A673 (cell line): Measurements from ENCODE around the gene NAT9. TPM values are rescaled to one million over a fixed set of nuclear protein-coding genes. Genes with fewer than 3 reads are reported as not detected.

Source experiments
- BruUV-seq: library from RNA; stranded (reverse); fragments of 400-500 nt; replicated peaks from 2 replicates; lab custom pipeline; 2021; lab: Mats Ljungman, UMichigan
- CTCF ChIA-PET: fragments of 300-600 bp; sonication (Branson Sonifier 250); formaldehyde crosslinking; loops from one replicate; lab custom pipeline; 2022; ENCODE audit warnings: antibody characterized with exemption; lab: Charles Lee
- POLR2A ChIA-PET: fragments of 300-600 bp; sonication (Branson Sonifier 250); formaldehyde crosslinking; loops from one replicate; lab custom pipeline; 2022; ENCODE audit warnings: antibody characterized with exemption; ENCODE audit not compliant: low non-redundant PET; lab: Charles Lee
- DNase-seq: peaks from one replicate; pipeline ENCODE4 v3.0.0-alpha.2; 2015; ENCODE audit warnings: low spot score
- H3K27ac ChIP-seq: fragments of 200-600 bp; sonication (generic); 2 replicates; pipeline ENCODE4 v1.5.1; 2016; ENCODE audit warnings: mixed run types, low read depth, mild to moderate bottlenecking, mixed read lengths, antibody characterized with exemption, low read length; ENCODE audit not compliant: poor library complexity, severe bottlenecking
- H3K27me3 ChIP-seq: fragments of 200-600 bp; sonication (generic); replicated peaks from 2 replicates; pipeline ENCODE4 v1.6.1; 2017; ENCODE audit warnings: mixed run types, low read depth, mild to moderate bottlenecking, mixed read lengths, antibody characterized with exemption, low read length; ENCODE audit not compliant: insufficient read depth, poor library complexity
- H3K36me3 ChIP-seq: fragments of 200-600 bp; sonication (generic); 2 replicates; pipeline ENCODE4 v1.6.1; 2016; ENCODE audit warnings: mixed run types, mild to moderate bottlenecking, mixed read lengths, antibody characterized with exemption, low read length; ENCODE audit not compliant: insufficient read depth, poor library complexity, severe bottlenecking
- H3K4me1 ChIP-seq: fragments of 200-600 bp; sonication (generic); 2 replicates; pipeline ENCODE4 v1.6.1; 2017; ENCODE audit warnings: mixed run types, mild to moderate bottlenecking, mixed read lengths, antibody characterized with exemption, low read length; ENCODE audit not compliant: insufficient read depth, poor library complexity, severe bottlenecking
- H3K4me3 ChIP-seq: fragments of 200-600 bp; sonication (generic); 2 replicates; pipeline ENCODE4 v1.5.1; 2016; ENCODE audit warnings: low read depth, mixed run types, mild to moderate bottlenecking, mixed read lengths, low read length; ENCODE audit not compliant: poor library complexity, severe bottlenecking
- H3K9me3 ChIP-seq: fragments of 200-600 bp; sonication (generic); 2 replicates; pipeline ENCODE4 v1.6.1; 2016; ENCODE audit warnings: mixed run types, low read depth, mild to moderate bottlenecking, mixed read lengths, antibody characterized with exemption, low read length; ENCODE audit not compliant: poor library complexity, severe bottlenecking
- EZH2 ChIP-seq: fragments of 200-600 bp; sonication (generic); IDR thresholded peaks from 2 replicates; pipeline ENCODE4 v1.6.1; 2017; ENCODE audit warnings: borderline replicate concordance, low read depth, mild to moderate bottlenecking, mixed read lengths, antibody characterized with exemption, low read length; ENCODE audit not compliant: poor library complexity, severe bottlenecking
- intact Hi-C: fragments of 100-400 bp; cut with micrococcal nuclease; formaldehyde crosslinking; loops from one replicate; pipeline ENCODE4 v1.10.0; 2022; ENCODE audit not compliant: unreplicated experiment
- total RNA-seq: library from RNA; stranded (reverse); gene quantifications from 2 replicates; pipeline ENCODE4 v1.2.3, GENCODE V29; 2021
- TF ChIP-seq, protein P1 (sequence below): fragments of 300-800, 200-600 bp; sonication (generic); conservative IDR thresholded peaks from 2 replicates; pipeline ENCODE4 v1.5.1; 2017; ENCODE audit warnings: low read depth, mild to moderate bottlenecking, antibody characterized with exemption, low read length, moderate library complexity, mixed read lengths

NAT9 gene
- total RNA-seq, 1 experiment from 2014 or later = 60.6 TPM

DNA sequence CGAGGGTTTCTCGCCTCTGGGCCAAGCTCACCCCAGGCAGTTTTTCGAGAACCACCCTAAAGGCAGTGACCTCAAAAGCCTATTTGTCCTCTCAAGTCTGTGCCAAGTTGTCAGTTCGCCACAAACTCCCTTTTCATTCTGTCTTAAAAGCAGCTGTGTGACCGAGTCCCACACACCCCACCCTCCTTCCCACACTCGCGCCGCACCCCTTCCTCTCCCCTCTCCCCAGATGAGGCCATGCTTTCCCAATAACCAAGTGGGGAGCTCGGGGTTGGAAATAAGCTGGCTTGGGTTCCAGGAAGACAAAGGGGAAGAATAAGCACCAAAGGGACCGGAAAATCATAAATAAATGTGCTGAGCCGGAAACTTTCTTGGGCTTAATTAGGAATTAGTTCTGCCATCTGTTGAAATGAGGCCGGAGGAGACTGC lies 46.8 kb upstream of the NAT9 start:
- CTCF ChIA-PET = interaction anchor here (0.7 to 1.6 kb wide), 5 partner anchors 20 to 50 kb away, joined by 4 to 12 read pairs (median 5); partner anchors contain the start of gene GRIN2C
- intact Hi-C loops = loop anchor here (5.0 kb wide), 1 partner anchor 39 kb away; no protein-coding TSS in a partner anchor
- Histone ChIP-seq H3K4me3 (no peak overlapping the region), H3K36me3 (peaks cover 3% of the 10 kb centered on the region), H3K27ac (peak overlapping the region; percentile 94), H3K4me1 (peaks cover 65% of the 10 kb centered on the region), H3K9me3 (no peaks in the 10 kb centered on the region), H3K27me3 (no peaks in the 10 kb centered on the region)
- TF ChIP-seq, protein P1, sequence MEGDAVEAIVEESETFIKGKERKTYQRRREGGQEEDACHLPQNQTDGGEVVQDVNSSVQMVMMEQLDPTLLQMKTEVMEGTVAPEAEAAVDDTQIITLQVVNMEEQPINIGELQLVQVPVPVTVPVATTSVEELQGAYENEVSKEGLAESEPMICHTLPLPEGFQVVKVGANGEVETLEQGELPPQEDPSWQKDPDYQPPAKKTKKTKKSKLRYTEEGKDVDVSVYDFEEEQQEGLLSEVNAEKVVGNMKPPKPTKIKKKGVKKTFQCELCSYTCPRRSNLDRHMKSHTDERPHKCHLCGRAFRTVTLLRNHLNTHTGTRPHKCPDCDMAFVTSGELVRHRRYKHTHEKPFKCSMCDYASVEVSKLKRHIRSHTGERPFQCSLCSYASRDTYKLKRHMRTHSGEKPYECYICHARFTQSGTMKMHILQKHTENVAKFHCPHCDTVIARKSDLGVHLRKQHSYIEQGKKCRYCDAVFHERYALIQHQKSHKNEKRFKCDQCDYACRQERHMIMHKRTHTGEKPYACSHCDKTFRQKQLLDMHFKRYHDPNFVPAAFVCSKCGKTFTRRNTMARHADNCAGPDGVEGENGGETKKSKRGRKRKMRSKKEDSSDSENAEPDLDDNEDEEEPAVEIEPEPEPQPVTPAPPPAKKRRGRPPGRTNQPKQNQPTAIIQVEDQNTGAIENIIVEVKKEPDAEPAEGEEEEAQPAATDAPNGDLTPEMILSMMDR = no peak
- TF ChIP-seq EZH2 = no peak
- BruUV-seq = no TSS peak
- POLR2A ChIA-PET = interaction anchor here (0.6 kb wide), 1 partner anchor 35 kb away, joined by 3 read pairs; no protein-coding TSS in a partner anchor
- DNase-seq = peak; percentile 93

DNA sequence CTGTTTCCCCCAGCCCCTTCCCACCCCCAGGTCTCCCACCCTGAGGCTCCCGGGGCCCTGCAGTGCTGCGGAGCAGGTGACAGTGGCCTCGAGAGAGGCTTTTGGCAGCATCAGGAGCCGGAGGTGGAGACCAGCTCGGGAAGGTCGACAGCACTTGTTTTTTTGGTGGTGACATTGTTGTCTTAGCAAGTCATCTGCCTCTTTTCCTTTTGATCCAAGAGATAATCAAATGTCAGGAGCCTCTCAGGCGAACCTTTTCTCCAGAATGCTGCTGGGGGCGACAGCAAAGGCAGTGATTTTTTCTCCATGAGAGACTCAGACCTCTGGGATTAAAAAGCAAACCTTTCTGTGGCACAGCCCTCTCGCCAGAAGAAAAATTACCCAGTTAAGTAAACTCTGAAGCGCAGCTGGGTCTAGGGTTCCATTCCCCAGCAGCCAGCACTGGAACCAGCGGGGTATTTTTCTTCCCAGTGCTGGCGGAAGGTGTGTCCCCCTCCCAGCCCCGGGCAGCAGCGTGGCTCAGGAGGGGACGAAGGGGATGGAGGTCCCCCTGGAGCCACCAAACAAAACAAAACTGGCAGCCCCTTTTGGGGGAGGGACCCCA lies 46.3 kb upstream of the NAT9 start:
- TF ChIP-seq EZH2 = no peak
- TF ChIP-seq, protein P1 = no peak
- intact Hi-C loops = loop anchor here (5.0 kb wide), 1 partner anchor 40 kb away; no protein-coding TSS in a partner anchor
- H3K4me3 ChIP-seq = no peak overlapping the region
- H3K4me1 ChIP-seq = peaks cover 65% of the 10 kb centered on the region
- POLR2A ChIA-PET = no interaction called here
- DNase-seq = peak; percentile 61
- peak overlapping the region; percentile 94 for H3K27ac ChIP-seq
- H3K27me3 ChIP-seq = no peaks in the 10 kb centered on the region
- CTCF ChIA-PET = interaction anchor here (0.7 to 1.6 kb wide), 5 partner anchors 20 to 51 kb away, joined by 4 to 12 read pairs (median 5); partner anchors contain the start of gene GRIN2C
- BruUV-seq = no TSS peak
- no peaks in the 10 kb centered on the region for H3K9me3 ChIP-seq
- peaks cover 3% of the 10 kb centered on the region for H3K36me3 ChIP-seq

DNA sequence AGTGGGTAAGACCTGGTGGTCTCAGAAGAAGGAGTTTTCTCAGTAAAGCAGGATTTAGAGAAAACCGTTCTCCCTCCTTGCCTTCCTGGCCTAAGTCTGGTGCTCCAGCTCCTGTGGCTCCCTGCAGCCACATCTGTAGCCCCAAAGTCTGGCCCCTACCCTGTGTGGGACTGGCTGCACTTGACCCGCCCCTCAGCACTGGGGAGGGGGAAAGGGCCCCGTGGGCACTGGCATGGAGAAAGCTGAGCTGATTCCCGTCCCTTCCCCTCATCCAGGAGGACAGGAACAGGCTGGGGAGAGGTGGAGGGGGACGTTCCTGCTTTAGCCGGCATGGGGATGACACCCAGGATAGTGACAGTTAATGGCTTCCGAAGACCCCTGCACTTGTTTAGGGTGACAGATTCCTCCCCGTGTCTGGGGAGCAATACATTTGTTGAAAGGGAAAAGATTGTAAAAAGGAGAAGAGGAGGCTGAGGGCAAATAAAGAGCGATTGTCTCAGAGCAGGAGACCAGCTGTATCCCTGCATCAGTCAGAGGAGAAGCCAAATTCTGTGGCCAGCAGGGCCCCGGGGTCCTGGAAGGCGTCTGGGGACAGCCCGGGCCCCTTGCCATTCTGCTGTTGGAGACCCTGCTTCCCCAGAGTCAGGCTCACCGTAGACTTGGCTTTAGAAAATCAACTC lies 45.6 kb upstream of the NAT9 start:
- no peak overlapping the region for H3K4me3 ChIP-seq
- peaks cover 3% of the 10 kb centered on the region for H3K36me3 ChIP-seq
- CTCF ChIA-PET = interaction anchor here (1.6 kb wide), 2 partner anchors 39 to 40 kb away, joined by 4 to 5 read pairs; no protein-coding TSS in a partner anchor
- peaks cover 66% of the 10 kb centered on the region for H3K4me1 ChIP-seq
- H3K27ac ChIP-seq = peak overlapping the region; percentile 94
- DNase-seq = no peak
- POLR2A ChIA-PET = no interaction called here
- TF ChIP-seq EZH2 = no peak
- TF ChIP-seq, protein P1 = no peak
- no TSS peak for BruUV-seq
- H3K9me3 ChIP-seq = no peaks in the 10 kb centered on the region
- intact Hi-C loops = loop anchor here (5.0 kb wide), 1 partner anchor 41 kb away; no protein-coding TSS in a partner anchor
- no peaks in the 10 kb centered on the region for H3K27me3 ChIP-seq
